D341Med (cell line): Measurements from ENCODE around the gene CTSO.
"Not testable (repeated sequence)": the region's sequence is repeated elsewhere in the genome, so short reads cannot be mapped to it uniquely, and the experiment has no call there.

ENCODE experiments used
- DNase-seq: peaks from one replicate; pipeline ENCODE4 v3.0.0; 2012; ENCODE audit warnings: low spot score

CTSO gene

DNA sequence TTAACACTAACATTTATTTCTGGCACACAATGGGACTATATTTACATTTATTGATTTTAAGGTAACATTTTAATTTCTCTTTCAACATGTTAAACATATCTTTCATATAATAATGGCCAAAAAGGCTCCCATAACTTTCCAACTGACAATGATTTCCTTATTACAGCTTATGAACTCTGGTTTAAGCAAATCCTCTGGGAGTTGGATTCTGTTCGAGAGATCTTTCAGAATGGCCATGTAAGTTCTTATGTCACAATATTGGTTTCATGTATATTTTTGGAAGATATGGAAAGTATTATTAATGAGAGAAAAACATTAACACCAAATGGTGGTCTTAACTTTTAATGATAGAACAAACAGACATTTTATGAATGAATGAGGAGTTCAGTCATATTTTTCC lies 46.1 kb downstream of the CTSO start:
- DNase-seq = no peak

- DNase-seq = no peak
These were observed 47.0 kb downstream of the CTSO start for GRCh38 chr4:155906554-155907247.

DNA sequence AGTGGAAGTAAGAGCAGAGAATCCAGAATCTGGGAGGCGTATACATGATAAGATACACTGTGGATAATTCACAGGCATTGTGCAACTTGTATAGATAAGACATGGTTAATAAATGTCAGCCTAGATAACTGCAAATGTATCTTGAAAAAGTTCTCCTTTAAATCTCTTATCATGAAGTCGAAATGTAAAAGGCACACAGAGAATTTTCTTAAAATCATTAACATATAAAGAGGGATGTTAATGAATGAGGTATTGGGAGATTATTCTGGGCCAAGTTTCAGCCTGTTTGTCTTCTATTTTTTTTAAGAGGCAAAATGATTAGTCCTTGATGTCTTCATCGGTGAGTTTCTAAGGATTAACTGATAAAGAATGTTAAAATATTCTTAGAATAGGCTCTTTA lies 49.3 kb downstream of the CTSO start:
- no peak for DNase-seq

DNA sequence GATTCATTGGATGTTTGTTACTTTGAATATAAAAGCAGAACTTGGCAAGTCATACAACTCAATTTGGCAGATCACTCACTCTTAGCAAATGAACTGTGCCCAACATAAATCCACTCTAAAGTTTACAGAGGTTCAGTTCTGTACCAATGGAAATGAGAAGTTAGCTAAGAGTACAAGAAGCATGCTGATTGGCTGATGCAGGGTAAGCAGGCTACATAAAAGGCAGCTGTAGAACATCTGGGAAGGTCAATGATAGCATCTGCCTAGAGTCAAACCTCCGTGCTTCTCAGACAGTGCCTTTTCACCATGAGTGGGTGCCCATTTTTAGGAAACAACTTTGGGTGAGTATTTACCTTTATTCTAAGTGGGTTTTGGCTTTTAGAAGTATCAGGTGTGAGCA lies 50.2 kb downstream of the CTSO start, which contains the start of gene TDO2:
Gene TDO2, plus strand, starts transcription at position 244 of the 400 bp plus-strand sequence. Its CDS starts 63 bp downstream, at position 307.
- no peak for DNase-seq

DNA sequence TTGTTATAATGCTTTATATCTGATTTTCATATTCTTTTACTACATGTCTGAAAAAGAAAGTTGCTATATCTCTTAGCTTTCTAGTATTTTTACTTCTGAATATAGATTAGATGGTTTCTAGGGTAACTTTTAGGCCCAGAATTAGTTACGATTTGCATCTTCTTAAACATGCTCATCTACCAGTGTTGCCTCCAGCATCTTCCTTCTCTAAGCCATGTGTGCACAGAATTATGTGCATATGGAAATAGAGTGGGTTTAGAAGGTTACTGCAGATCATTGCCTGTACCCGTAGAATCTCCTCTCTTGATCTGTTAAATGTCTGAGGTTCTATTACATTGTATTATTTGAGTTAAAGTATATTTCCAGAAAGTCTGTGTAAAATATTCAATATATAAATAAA lies 52.7 kb downstream of the CTSO start:
- no peak for DNase-seq

GRCh38 chr4:155900381-155900780 lies 53.3 kb downstream of the CTSO start:
- no peak for DNase-seq

GRCh38 chr4:155899891-155900290 lies 53.8 kb downstream of the CTSO start:
- DNase-seq = no peak

DNA sequence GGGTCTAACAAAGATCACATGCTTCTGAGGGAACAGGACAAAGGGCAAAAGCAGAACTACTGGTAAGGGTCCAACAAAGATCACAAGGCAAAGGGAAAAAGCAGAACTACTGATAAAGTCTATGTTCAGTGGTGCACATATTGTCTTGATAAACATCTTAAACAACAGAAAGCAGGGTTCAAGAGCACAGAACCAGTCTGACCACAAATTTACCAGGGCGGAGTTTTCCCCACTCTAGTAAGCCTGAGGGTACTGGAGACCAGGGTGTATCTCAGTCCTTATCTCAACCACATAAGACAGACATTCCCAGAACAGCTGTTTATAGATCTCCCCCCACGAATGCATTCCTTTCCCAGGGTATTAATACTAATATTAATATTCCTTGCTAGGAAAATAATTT lies 55.3 kb downstream of the CTSO start:
- not testable (repeated sequence) for DNase-seq

DNA sequence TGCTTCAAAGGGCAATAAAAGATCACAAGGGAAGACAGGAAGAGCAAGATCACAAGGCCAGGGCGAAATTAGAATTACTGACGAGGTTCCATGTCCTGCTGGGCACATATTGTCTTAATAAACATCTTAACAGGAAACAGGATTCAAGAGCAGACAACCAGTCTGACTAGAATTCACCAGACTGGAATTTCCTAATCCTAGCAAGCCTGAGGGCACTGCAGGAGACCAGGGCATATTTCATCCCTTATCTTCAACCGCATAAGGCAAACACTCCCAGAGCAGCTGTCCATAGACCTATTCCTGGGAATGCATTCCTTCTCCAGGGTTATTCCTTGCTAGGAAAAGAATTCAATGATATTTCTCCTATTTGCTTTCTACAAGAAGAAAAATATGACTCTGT lies 62.6 kb downstream of the CTSO start:
- DNase-seq = no peak

DNA sequence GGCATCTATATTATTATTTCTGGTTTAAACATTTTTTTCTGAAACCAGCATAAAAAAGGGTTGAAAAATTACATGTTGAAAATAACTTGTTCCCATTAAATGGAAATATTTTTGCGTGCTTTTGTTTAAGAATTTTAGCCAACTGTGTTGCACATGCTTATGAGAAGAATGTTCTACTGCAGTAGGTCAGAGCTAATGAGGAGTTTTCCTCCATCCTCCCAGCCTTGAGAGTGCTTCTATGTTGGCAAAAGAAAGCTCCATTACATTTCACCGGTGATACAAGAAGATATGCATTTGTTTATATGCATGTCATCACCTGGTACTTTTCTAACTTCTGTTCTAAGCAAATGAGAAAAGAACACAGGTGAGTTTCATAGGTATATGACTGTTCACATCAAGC lies 63.7 kb downstream of the CTSO start:
- no peak for DNase-seq

DNA sequence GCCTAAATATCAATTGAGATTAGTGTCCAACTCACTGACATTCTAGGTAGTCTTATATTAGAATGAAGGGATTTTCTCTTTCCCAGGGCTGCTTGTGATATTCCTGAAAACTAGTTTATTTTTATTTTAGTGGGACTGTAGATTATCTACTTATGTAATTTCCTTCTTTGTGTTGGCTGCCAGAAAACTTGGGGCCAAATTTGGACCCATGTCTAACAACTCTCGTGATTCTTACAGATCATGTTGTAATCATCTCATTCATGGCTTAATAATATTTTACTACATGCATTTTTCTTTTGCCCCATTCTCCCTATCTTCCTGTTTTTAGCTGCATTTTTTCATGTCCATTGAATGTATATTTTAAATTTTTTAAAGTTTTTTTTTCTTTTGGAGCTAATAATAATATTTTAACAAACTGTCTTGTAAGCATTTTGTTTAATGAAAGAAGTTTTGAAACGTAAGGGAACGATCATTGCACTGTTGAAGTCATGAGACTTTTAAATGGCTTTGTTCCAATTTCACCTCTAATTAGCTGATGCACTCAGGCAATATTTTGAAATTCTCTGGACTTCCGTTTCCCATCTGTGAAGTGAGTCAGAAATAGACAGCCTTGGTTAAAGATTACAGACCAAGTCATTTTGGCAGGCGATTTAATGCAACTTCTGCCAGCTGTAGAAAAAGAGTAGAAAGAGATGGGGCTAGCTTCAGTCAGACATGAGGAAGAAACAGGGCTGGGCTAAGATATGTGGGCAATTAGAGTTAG lies 64.5 kb downstream of the CTSO start:
- no peak for DNase-seq

DNA sequence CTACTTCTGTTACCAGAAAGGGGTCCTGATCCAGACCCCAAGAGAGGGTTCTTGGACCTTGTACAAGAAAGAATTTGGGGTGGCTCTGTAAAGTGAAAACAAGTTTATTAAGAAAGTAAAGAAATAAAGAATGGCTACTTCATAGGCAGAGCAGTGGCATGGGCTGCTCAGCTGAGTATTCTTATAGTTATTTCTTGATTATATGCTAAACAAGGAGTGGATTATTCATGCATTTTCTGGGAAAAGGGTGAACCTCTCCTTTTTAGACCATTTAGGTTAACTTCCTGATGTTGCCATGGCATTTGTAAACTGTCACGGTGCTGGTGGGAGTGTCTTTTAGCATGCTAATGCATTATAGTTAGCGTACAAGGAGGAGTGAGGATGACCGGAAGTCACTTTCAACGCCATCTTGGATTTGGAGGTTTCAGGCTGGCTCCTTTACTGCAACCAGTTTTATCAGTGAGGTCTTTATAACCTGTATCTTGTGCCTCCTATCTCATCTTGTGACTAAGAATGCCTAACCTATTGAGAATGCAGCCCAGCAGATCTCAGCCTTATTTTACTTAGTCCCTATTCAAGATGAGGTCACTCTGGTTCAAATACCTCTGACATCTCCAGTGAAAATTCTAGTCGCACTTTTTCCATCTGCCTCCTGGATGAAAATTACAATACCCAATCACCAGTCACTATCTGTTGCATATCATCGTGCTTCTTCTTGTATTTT lies 65.7 kb downstream of the CTSO start:
- no peak for DNase-seq

GRCh38 chr4:155887045-155887444 lies 66.6 kb downstream of the CTSO start:
- no peak for DNase-seq

- DNase-seq = no peak
These were observed 68.0 kb downstream of the CTSO start for GRCh38 chr4:155885666-155886065.

- DNase-seq = no peak
These were observed 69.8 kb downstream of the CTSO start for GRCh38 chr4:155883895-155884294.

- no peak for DNase-seq
These were observed 72.1 kb downstream of the CTSO start for GRCh38 chr4:155881555-155881954.

GRCh38 chr4:155879767-155880166 lies 73.9 kb downstream of the CTSO start:
- no peak for DNase-seq

GRCh38 chr4:155878611-155879010 lies 75.1 kb downstream of the CTSO start:
- DNase-seq = no peak

GRCh38 chr4:155877971-155878370 lies 75.7 kb downstream of the CTSO start:
- no peak for DNase-seq

DNA sequence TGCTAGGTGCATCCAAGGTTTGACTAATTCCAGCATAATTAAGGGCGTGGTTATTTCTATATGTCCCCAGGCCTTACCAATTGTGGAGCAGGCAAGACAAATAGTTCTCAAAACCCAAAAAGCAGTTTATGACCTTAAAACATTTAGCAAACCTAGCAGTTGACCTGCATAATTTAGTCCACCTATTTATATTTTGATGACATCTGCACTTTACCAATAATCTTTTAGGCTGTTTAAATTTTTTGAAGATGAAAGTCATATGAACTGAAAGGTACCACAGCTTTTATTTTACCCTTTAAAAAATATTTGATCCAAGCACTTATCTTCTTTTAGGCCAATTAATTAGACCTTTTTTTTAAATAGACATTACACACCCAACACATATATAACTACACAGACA lies 77.8 kb downstream of the CTSO start:
- DNase-seq = no peak
